Measurements from ENCODE around the gene TEF. TPM values are rescaled to one million over a fixed set of nuclear protein-coding genes. Genes with fewer than 3 reads are reported as not detected.

The TEF gene
- total RNA-seq, 2 donors from 2014 or later = 12.7 to 28.9 TPM

DNA sequence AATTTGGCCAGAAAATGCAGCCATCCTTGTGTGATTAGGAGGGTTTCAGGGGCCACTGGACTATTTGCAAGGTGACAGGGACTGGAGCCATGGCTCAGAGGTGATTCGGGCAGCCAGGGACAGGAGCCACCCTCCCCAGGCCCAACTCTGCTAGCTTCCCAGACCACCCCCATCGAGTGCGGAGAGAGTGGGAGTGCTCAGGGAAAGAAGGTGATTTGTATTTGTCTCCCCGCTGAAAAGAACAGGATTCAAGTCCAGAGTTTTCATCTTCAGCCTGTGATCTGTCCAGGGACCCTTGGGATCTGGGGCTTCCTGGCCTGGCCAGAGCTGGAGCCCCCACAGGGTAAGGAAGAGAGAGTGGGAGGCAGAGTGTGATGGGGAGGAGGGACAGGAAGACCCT, 22.4 kb upstream of the TEF start:
- no peaks in the 10 kb centered on the region for H3K36me3 ChIP-seq
- no peaks in the 10 kb centered on the region for H3K4me1 ChIP-seq
- no peak overlapping the region for H3K9ac ChIP-seq (ENCODE audit: low read depth in 2 of 2, low read length in 2 of 2)
- H3K9me3 ChIP-seq = no peaks in the 10 kb centered on the region
- TF ChIP-seq, protein P1, sequence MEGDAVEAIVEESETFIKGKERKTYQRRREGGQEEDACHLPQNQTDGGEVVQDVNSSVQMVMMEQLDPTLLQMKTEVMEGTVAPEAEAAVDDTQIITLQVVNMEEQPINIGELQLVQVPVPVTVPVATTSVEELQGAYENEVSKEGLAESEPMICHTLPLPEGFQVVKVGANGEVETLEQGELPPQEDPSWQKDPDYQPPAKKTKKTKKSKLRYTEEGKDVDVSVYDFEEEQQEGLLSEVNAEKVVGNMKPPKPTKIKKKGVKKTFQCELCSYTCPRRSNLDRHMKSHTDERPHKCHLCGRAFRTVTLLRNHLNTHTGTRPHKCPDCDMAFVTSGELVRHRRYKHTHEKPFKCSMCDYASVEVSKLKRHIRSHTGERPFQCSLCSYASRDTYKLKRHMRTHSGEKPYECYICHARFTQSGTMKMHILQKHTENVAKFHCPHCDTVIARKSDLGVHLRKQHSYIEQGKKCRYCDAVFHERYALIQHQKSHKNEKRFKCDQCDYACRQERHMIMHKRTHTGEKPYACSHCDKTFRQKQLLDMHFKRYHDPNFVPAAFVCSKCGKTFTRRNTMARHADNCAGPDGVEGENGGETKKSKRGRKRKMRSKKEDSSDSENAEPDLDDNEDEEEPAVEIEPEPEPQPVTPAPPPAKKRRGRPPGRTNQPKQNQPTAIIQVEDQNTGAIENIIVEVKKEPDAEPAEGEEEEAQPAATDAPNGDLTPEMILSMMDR (IDR thresholded peaks at IDR 0.05) = no peak
- H3K27ac ChIP-seq = no peak overlapping the region
- intact Hi-C loops (cut with DNase I) = no loop called here
- DNase-seq = no peak
- H3K27me3 ChIP-seq = no peaks in the 10 kb centered on the region
- no peak overlapping the region for H3K4me3 ChIP-seq

DNA sequence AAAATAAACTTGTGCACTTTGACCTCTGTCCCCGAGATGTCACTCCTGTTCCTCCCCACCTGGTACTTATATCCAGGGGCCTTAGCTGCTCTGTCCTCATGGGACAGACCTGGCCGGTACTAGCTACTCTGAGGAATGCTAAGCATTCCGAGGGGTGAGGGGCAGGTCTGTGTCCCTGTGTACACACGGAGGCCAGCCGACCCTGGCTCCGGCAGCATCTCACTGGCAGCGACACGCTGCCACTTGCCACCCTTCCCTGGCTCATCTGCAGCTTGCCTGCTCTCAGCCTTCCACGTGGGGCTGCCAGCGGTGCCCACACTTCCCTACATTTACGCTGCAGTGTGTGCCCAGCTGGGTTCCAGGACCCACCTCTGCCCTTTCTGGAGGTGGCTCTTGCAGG, 21.6 kb upstream of the TEF start:
- TF ChIP-seq, protein P1 (IDR thresholded peaks at IDR 0.05) = no peak
- Histone ChIP-seq H3K9me3 (no peaks in the 10 kb centered on the region), H3K4me1 (no peaks in the 10 kb centered on the region), H3K27ac (no peak overlapping the region), H3K27me3 (no peaks in the 10 kb centered on the region), H3K4me3 (no peak overlapping the region), H3K36me3 (no peaks in the 10 kb centered on the region), H3K9ac (ENCODE audit: low read depth in 2 of 2, low read length in 2 of 2) (no peak overlapping the region)
- intact Hi-C loops (cut with DNase I) = no loop called here
- no peak for DNase-seq

DNA sequence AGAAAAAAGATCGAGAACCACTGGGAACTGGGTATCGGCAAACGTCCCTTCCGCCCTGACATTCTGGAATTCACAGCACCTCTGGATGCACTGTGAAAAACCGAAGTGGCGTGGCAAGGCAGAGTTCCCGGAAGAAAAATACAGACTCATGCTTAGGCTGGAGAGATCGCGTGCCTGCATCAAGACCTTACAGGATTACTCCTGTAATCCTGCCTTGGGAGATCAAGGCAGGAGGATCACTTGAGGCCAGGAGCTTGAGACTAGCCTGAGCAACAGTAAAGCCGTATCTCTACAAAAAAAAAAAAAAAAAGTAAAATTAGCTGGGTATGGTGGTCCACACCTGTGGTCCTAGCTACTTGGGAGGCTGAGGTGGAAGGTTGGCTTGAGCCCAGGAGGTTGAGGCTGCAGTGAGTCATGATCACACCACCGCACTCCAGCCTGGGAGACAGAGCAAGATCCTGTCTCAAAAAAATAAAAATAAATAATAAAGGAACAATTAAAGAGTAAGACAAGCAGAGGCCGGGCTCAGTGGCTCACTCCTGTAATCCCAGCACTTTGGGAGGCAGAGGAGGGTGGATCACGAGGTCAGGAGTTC, 19.9 kb upstream of the TEF start:
- no peak overlapping the region for H3K4me3 ChIP-seq
- intact Hi-C loops (cut with DNase I) = no loop called here

DNA sequence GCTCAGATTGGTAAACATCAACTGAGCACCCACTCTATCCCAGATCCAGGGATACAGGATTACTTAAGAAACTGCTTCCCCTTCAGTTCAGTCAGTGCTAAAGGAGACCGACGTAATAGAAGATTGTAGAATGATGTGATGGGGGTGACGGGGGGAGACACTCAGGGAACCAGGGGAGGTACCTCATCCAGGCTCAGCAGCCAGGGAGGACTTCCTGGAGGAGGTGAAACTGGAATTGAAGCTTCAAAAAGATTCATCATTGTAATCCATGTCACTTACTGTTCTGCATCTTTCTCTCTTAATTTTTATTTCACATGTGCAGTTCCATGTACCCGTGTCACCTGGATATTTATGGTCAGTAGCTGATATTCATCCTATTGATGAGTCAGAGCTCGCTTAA, 19.1 kb upstream of the TEF start:
- TF ChIP-seq, protein P1 (IDR thresholded peaks at IDR 0.05) = no peak
- no peak for DNase-seq
- H3K27me3 ChIP-seq = no peaks in the 10 kb centered on the region
- no peaks in the 10 kb centered on the region for H3K36me3 ChIP-seq
- no peak overlapping the region for H3K9ac ChIP-seq (ENCODE audit: low read depth in 2 of 2, low read length in 2 of 2)
- no peak overlapping the region for H3K27ac ChIP-seq
- no peaks in the 10 kb centered on the region for H3K9me3 ChIP-seq
- peaks cover 10% of the 10 kb centered on the region for H3K4me1 ChIP-seq
- intact Hi-C loops (cut with DNase I) = no loop called here
- no peak overlapping the region for H3K4me3 ChIP-seq

More for the DNA sequence above, 19.9 kb upstream of the TEF start:
- Histone ChIP-seq H3K27ac (no peak overlapping the region), H3K36me3 (no peaks in the 10 kb centered on the region), H3K4me1 (peaks cover 5% of the 10 kb centered on the region), H3K9ac (ENCODE audit: low read depth in 2 of 2, low read length in 2 of 2) (no peak overlapping the region), H3K9me3 (no peaks in the 10 kb centered on the region), H3K27me3 (no peaks in the 10 kb centered on the region)
- no peak for DNase-seq
- TF ChIP-seq, protein P1 (IDR thresholded peaks at IDR 0.05) = no peak

DNA sequence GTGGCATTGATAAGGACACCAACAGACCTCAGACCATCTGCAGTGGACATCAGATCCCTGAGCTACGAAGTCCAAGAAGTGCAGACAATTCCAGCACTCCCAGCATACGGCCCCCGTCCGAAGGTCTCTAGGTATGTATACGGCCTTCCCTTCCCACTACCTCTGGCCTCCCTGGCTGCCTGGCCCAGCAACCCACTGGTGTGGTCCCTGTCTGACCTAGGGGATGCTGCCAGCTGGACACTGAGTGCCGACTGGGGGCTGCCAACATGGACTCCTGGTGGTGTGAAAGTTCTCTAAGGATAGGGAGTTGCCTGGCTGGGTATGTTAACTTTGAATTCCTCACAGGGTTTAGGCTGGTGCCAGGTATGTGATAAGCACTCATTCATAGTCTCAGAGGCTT, 17.5 kb upstream of the TEF start:
- Histone ChIP-seq H3K27ac (no peak overlapping the region), H3K36me3 (no peaks in the 10 kb centered on the region), H3K4me1 (peaks cover 12% of the 10 kb centered on the region), H3K9ac (ENCODE audit: low read depth in 2 of 2, low read length in 2 of 2) (no peak overlapping the region), H3K9me3 (no peaks in the 10 kb centered on the region), H3K27me3 (no peaks in the 10 kb centered on the region), H3K4me3 (no peak overlapping the region)
- DNase-seq = no peak
- intact Hi-C loops (cut with DNase I) = no loop called here
- TF ChIP-seq, protein P1 (IDR thresholded peaks at IDR 0.05) = no peak
